DMS79 (cell line): ENCODE results near the gene PUM2.
A peak's percentile ranks its signal among the peaks of the same experiment; 100 is the strongest.
"Not testable (repeated sequence)": the region's sequence is repeated elsewhere in the genome, so short reads cannot be mapped to it uniquely, and the experiment has no call there.

Experiments used
- DNase-seq: peaks from one replicate; lab custom pipeline; 2025; lab: John Stamatoyannopoulos, UW

PUM2 gene, protein sequence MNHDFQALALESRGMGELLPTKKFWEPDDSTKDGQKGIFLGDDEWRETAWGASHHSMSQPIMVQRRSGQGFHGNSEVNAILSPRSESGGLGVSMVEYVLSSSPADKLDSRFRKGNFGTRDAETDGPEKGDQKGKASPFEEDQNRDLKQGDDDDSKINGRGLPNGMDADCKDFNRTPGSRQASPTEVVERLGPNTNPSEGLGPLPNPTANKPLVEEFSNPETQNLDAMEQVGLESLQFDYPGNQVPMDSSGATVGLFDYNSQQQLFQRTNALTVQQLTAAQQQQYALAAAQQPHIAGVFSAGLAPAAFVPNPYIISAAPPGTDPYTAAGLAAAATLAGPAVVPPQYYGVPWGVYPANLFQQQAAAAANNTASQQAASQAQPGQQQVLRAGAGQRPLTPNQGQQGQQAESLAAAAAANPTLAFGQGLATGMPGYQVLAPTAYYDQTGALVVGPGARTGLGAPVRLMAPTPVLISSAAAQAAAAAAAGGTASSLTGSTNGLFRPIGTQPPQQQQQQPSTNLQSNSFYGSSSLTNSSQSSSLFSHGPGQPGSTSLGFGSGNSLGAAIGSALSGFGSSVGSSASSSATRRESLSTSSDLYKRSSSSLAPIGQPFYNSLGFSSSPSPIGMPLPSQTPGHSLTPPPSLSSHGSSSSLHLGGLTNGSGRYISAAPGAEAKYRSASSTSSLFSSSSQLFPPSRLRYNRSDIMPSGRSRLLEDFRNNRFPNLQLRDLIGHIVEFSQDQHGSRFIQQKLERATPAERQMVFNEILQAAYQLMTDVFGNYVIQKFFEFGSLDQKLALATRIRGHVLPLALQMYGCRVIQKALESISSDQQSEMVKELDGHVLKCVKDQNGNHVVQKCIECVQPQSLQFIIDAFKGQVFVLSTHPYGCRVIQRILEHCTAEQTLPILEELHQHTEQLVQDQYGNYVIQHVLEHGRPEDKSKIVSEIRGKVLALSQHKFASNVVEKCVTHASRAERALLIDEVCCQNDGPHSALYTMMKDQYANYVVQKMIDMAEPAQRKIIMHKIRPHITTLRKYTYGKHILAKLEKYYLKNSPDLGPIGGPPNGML

DNA sequence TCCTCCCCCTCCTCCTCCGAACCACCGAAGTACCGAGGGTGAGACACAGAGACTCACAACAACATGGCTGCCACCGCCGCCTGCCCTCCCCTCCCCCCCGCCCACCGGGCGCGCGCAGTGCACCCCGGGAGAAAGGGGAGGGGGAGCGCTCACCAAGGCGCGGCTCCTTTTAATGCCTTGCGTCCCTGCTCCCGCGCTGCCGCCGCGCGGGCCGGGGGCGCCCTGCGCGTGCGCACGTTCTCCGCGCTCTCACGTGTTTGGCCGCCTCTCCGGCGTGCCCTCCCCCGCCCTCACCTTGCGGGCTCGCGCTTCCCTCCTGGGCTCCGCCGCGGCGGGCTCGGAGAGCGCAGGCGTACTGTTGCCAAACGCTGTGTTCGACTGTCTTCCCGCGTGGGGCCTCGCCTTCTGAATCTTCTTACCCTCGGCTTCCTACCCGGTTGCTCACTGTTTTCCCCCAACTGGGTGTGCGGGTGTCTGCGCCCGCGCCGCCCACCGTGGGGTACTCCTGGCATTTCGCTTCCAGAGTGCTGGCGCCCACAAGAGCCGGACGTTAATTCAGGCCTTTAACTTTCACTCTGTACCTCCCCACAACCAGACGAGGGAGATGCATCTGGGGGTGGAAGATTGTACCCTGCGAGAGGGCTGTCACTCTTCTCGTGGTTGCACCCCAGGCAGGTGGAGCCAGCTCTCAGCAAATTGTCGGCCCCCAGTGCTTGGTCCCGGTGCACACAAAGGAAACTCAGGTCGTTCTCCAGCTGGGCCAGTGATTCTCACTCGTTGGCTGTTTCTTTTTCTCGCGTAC lies at the start of gene PUM2:
Gene PUM2 (minus strand): TSS at position 92 of the 802 bp plus-strand sequence. CDS start 23,484 bp downstream, outside the sequence.
- DNase-seq, result peak; percentile 94

DNA sequence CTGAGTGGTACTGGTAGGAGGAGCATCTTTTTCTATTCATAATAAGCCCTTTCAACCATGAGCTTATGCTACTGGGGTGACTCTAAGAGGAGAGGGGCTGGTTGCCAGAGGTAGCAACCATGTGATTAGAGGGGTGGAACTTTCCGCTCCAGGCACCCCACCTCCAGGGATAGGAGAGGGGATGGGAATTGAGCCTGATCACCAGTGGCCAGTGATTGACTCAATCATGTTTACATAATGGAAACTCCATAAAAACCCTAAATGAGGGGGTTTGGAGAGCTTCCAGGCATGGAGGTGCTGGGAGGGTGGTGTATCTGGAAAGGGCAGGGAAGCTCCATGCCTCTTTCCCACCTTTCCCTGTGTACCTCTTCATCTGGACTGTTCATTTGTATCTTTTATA lies 49.7 kb upstream of the PUM2 start:
- DNase-seq, result no peak

DNA sequence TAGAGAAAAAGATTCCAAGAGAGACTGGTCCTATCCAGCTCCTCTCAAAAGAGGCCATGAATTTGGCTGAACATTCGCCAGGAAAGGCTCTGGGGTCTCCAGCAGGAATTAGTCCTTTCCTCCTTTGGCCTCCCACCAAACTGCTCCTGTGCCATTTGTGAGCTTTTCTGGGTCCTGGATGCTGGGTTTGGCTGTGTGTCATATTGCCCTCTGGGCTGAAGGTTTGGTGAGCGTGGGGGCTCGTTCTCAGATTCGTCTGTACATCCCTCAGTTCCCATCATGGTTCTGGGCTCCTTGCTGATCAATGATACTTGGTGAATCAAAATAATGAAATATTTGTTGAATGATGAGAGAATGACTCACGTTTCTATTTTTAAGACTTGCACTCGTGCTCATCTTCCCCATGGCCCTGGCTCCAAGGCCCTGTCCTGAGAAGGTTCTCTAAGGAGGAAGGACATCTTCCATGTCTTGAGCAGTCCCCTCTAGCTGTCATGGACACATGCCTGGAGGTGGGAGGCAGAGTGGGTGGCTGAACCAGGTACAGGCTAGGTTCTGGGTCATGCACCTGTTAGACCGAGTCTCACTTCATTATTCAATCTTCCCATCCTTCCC lies 48.4 kb upstream of the PUM2 start:
- no peak for DNase-seq

DNA sequence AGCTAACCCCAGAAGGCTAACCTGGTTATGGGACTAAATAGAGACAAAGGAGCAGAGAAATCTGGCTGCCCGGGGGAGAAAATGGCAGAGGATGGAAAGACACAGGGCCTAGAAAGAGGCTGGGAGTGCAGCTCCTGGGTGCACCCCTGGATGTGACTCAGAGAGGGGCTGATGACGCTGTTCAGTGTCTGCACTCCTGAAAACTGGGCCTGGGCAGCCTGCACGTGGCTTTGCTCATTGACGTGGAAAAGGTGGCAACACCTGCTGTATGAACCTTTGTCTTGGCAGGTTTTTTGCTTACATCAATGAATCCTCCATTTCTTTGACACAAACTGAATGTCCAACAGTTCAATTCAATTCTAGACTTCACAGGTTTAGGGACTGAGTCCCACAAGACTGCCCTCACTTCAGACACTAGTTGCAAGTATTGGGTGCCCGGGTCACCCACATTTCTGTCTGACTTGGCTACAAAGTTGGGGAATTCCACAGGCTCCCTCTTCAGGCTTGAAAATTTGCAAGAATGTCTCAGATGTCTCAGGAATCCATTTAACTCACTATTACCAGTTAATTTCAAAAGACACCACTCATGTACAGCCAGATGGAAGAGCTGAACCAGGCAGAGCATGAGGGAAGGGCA lies 47.3 kb upstream of the PUM2 start:
- no peak for DNase-seq

DNA sequence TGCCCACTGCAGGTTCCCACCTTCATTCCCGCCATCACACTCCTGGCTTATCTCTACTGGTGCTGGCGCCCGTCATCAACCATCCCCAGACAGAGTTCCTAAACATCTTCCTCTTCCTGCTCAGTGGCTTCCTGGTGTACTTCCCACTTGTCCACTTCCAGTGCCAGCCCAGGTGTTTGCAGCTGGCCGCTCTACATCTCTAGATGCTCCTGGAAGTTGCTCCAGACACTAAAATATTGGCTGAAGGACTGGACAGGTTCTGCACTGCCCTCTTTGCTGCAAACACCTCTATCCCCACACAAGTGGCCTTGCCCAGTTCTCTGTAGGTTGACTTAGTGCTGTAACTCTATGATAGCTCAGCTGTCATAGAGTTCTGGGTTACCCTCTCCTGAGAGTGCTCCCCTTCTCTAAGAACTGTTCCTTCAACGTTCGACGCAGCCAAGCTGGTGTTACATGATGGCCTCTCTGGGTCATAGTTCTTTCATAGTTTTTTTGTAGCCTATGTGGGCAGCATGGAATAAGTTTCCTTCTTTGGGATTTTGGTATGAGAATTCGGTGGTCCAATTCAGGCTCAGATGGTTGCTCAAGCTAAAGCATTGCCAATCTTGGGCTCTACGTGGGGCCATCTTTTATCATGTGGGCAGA lies 45.8 kb upstream of the PUM2 start:
- DNase-seq, result no peak

DNA sequence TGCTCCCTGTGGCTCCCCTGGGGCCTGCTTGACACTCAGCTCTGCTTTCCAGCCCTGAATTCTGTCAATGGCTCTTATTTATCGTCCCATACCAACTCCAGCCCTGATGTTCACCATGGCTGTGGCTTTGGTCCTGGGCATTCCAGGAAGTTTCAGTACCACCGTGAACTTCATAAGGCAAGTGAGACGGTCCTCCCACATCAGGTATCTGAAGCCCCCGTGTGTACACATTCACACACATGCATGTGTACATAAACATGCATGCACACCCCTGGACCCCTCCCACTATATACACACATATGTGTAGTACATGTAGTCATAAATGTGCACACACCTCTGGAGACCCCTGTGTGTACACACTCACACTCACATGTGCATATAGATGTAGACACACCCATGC lies 43.3 kb upstream of the PUM2 start:
- DNase-seq, result no peak

DNA sequence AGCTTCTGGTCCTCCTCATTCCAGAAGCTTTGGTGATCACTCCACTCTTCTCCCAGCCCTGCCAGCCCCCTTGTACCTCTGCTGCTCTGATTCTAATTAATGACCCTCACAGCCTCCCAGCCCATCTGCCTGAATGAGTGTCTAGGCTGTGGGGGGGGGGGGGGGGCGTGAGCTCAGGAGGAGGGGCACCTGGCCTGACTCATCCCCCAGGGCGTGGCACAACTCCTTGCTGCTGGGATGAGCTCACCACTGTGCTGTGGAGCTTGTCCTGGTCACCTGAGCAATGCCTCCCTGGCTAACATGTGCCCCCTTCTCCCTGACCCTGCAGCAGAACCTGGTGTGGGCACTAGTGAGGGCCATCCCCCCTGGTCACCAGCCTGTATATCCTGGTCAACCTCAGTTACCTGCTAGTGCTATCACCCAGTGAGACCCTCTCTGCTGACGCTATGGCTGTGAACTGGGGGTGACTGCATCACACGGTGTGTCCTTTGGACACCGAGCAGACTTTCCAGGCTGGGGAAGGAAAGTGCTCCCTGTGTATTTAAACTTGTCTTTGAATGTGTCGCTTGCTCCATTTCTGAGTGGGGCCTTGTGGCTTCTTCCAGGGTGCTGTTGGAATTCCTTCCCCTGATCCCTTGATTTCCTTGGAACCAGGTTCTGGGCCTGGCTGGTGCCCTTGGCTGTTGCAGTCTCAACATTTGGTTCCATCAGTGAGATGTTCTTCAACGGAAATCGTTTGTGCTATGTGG lies 41.5 kb upstream of the PUM2 start:
- no peak for DNase-seq

DNA sequence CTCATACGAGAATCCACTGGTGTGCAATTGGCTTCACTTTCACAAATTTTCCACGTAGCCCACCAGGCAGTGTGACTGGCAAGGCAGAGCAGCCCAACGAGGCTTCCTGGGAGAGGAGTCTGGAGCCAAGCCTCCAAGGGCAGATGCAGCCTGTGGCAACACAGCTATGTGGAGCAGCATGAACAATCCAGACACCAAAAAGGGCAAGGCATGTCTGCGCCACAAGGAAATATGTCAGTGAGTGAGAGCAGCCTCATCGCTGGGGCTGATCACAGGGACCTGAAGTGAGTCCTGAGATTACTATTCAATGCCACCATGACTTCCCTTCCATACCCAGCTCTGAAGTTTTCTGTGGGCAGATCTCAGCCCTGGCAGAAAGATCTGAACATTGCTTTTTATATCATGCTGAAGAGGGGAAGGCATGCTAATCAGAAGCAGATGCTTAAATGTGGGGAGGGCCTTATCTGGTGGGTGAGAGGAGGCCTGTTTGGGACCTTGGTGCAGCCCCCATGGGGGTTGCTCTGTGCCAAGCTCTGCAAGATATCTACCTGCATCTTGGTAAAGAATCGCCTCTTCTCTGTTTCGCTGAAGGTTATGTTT lies 40.0 kb upstream of the PUM2 start:
- DNase-seq, result no peak

DNA sequence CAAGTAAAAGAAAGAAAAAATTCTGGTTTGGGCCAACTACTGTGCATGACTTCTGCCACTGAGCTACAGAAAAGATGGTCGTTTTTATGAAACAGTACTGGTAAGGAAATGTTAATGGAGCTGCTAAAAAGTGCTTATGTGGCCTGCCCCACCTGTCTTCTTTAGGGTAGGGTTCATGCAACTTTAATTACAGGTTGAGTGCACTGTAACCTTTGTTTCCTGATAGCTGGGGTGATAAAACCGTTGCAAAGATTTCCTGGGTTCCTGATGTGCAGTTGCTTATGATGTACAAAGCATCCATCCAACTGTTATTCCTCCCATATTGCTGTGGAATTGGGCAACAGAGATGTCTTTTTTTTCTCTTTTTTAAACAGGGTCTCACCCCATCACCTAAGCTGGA lies 34.3 kb upstream of the PUM2 start:
- no peak for DNase-seq

DNA sequence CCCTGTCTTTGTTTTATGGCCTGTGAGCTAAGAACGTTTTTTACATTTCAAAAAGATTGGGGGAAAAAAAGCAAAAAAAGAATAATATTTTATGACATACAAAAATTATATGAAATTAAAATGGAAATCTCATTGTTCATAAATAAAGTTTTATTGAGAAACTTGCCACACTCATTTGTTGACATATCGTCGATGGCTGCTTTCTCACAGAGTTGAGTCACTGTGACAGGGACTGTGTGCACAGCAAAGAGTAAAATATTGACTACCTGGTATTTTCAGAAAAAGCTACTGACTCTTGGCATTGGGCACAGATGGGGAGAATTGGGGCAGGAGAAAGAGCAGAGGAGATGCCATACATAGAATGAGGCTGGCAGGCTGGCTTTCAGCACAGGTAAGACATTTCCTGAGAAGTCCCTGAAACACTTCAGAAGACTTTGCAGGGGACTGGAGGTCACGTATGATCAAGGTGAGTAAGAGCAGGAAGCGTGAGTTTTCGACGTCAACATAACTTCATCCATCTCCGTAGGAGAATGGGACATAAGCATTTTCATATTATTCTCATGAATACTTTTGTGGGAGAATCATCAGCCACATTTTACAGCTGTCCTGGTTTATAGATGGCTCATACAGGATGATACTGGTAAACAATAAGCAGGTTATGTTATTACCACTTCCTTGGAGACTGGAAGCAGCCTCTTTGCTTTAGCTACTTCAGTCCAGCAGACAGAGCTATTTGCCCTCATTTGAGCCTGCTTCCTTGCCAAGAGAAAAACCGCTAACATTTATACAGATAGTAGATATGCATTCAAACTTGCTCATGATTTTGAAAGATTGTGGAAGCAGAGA lies 32.5 kb upstream of the PUM2 start:
- no peak for DNase-seq

DNA sequence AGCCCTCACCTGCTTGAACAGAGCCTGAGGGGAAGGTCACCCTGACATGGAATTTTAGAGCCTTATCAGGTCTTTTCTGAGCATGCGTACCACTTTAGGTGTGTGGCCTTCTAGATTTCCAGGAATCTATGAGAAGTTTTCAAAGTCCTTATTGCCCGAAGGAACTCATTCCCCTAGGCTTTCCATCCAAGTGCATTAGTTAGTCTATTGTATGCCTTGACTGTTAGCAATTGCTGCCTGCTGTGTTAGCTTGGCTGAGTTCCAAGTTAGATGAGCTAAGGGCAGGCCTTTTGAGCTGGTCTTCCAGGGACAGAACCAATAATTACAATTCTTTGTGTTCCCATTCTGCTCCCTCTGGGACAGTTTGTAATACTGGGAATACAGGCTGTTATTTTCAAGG lies 30.8 kb upstream of the PUM2 start:
- peak; percentile 71 for DNase-seq

DNA sequence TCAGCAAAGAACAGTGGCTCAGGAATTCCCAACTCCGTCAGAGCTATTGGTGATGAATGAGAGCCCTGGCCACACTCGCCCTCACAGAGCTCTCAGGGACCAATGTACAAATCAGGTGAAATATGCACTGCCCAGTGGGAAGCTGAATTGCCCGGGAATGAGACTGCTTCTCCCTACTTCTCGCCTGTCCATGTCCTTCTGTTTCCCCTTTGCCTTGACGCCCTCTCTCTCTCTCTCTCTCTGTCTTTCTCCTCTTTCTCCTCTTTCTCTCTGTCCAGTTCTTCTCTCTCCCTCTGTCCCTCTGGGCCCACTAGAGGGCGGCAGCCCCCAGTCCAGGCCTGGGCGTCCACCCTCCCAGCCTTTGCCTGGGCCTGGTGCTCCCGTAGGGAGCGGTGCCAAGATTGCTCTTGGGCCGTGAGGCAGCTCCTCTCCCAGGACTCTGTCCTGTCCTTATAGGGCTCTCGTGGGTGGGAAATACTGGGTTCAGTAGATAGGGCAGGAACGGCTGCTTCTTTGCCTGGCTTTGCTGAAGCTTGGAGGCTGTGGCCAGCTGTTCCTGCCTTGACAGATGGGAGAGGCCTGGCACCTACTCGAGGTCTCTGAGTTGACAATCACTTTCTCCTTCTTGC lies 28.4 kb upstream of the PUM2 start:
- no peak for DNase-seq

DNA sequence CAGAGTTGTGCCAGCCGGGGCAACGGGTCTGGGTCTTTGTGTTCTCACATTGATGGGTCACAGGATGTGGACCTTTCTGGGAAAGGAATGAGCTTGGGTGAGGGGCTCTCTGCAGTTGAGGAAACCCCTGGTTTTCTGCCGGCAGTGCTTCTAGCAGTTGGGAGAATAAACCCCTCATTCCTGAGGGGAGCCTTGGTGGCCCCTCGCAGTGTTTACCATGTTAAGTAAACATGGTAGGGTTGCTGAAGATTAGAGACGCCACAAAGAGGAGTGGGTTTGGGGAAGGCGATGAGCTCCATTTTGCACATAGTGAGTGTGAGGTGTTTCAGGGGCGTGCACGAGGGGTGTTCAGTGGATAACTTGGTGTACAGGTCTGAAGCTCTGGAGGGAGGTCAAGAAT lies 27.7 kb upstream of the PUM2 start:
- no peak for DNase-seq

DNA sequence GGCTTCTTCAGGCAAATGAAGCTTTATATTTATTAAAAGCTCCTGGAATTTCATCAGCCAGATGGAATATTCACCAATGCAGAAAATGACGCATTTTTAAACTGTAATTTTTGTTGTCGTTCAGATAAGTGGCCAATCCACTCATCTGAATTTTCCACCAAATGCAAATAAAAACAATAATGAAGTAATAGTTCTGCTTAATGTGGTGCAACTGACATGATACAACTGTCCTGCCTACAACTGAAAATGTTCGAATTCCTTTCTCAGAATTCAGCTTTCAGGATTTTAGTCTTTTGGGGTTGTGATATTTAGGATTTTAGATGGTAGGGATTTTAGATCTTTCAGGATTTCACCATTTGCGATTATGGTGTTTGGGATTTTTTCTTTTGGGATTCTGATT lies 27.1 kb upstream of the PUM2 start:
- DNase-seq, result no peak

DNA sequence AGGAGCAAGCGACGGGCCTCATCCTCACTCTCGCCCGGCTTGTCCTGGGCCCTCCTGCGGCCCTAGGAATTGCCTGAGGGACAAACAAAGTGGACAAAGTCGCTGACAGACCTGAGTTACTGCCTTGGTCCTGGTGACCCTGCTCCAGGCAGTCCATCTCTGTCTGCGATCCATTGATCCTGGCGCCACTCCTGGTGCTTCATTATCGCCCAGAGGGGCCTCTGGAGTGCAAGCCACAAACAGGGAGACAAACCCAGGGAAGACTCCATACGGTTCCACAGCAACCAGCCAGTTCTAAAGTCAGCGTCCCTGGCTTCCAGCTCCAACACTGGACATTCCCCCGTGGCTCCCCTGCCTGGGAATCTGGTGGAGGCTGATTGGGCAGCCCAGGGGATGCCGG lies 24.3 kb upstream of the PUM2 start:
- not testable (repeated sequence) for DNase-seq

DNA sequence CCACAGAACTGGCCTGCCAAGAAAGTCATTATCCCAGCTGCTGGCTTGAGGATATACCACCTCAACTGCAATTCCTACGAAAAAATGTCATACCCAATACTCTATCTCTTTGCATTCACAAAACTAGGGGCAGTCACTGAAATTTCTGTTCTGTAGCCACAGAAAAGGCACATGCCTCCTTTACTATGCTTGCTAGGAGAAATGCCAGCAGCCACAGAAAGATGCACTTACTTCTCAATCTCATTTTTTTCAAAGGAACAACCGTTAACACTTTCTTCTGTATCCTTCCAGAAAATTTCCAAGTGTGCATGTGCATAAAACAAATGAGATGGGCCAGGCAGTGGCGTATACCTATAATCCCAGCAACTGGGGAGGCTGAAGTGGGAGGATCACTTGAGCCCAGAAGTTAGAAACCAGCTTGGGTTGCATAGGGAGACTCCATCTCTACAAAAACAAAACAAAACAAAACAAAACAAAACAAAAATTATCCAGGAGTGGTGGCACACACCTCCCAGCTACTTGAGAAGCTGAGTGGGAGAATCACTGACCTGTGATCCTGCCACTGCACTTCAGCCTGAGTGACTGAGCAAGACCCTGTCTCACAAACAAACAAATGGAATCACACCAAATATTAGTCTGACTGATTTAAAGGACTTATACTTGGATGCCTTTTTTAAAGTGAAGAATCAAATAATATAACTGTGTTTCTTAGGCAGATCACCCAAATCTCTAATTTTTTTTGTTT lies 22.4 kb upstream of the PUM2 start:
- no peak for DNase-seq

DNA sequence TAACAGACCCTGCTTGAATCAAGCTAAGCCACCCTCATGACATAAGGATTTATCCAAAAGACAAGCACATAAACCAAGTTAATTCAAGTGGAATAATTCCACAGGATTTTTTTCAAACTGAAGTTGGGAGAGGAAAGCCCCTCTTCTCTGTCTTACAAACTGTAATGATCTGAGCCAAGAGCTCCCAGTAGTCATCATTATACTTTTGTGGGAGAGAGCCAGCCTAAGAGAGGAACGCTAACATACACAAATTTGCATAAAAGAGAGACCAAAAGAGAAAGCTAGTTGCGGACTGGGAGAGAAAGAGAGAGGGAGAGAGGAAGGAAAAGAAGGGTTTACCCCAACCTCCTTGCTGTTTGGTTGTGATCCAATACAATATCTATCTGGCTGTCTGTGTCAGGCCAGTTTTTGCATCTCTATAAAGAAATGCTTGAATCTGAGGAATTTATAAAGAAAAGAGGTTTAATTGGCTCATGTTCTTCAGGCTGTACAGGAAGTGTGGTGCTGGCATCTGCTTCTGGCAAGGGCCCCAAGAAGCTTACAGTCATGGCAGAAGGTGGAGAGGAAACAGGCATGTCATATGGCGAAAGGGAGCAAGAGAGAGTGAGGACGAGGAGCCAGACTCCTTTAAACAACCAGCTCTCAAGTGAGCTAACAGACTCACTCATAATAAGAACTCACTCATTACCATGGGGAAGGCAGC lies 20.8 kb upstream of the PUM2 start:
- no peak for DNase-seq
